SU-DHL-6 (cell line): ENCODE data around the gene GDA.

Source experiments
- H2AFZ ChIP-seq: fragments of 200-600 bp; sonication (generic); 2 replicates; pipeline ENCODE4 v1.6.1; 2014; ENCODE audit warnings: low read depth, mild to moderate bottlenecking, moderate library complexity, mixed read lengths, antibody characterized with exemption, low read length; ENCODE audit not compliant: severe bottlenecking
- H3F3A ChIP-seq: fragments of 200-600 bp; shearing (Covaris generic); 2 replicates; pipeline ENCODE4 v1.6.0; 2016; ENCODE audit warnings: antibody characterized with exemption, mild to moderate bottlenecking; ENCODE audit not compliant: insufficient read depth
- H3K27ac ChIP-seq: fragments of 200-600 bp; sonication (generic); 2 replicates; pipeline ENCODE4 v1.5.1; 2016; ENCODE audit warnings: low read depth, mild to moderate bottlenecking, low read length, moderate library complexity, mixed read lengths
- H3K27me3 ChIP-seq: fragments of 200-600 bp; sonication (generic), shearing (Covaris generic); 2 replicates; pipeline ENCODE4 v1.6.0; 2014; ENCODE audit warnings: mild to moderate bottlenecking, low read length
- H3K36me3 ChIP-seq: fragments of 200-600 bp; sonication (generic); 2 replicates; pipeline ENCODE4 v1.6.1; 2014; ENCODE audit warnings: mild to moderate bottlenecking, low read length, mixed read lengths
- H3K4me2 ChIP-seq: fragments of 300-600, 200-600 bp; shearing (Covaris generic), sonication (generic); 2 replicates; pipeline ENCODE4 v1.6.0; 2014; ENCODE audit warnings: low read length, low read depth, mild to moderate bottlenecking; ENCODE audit not compliant: poor library complexity, severe bottlenecking
- H3K4me3 ChIP-seq: fragments of 200-600 bp; sonication (generic); 2 replicates; pipeline ENCODE4 v1.5.1; 2014; ENCODE audit warnings: antibody characterized with exemption, low read length, mild to moderate bottlenecking, mixed read lengths; ENCODE audit not compliant: insufficient read depth, poor library complexity, severe bottlenecking
- H3K79me2 ChIP-seq: fragments of 200-600 bp; sonication (generic); 2 replicates; pipeline ENCODE4 v1.6.1; 2014; ENCODE audit warnings: mild to moderate bottlenecking, low read length, moderate library complexity; ENCODE audit not compliant: insufficient read depth
- H3K9ac ChIP-seq: fragments of 200-600 bp; sonication (generic); 2 replicates; pipeline ENCODE4 v1.7.0; 2014; ENCODE audit warnings: mild to moderate bottlenecking, low read length
- H3K9me2 ChIP-seq: fragments of 200-600 bp; sonication (generic); replicated peaks from 2 replicates; pipeline ENCODE4 v1.6.1; 2014; ENCODE audit warnings: low read length; ENCODE audit not compliant: insufficient read depth
- H3K9me3 ChIP-seq: fragments of 200-600 bp; sonication (generic); 2 replicates; pipeline ENCODE4 v1.6.1; 2014; ENCODE audit warnings: low read length, mixed read lengths; ENCODE audit not compliant: insufficient read depth
- H4K20me1 ChIP-seq: fragments of 200-600 bp; sonication (generic); 2 replicates; pipeline ENCODE4 v1.6.1; 2014; ENCODE audit warnings: low read depth, mild to moderate bottlenecking, antibody characterized with exemption, low read length, moderate library complexity, mixed read lengths
- EZH2phosphoT487 ChIP-seq: fragments of 200-600 bp; sonication (generic), shearing (Covaris generic); conservative IDR thresholded peaks from 2 replicates; pipeline ENCODE4 v1.6.1; 2018; ENCODE audit warnings: mild to moderate bottlenecking, antibody characterized with exemption, low read length, moderate library complexity, mixed read lengths
- TF ChIP-seq, protein P1 (sequence below): fragments of 200-600 bp; sonication (generic); IDR thresholded peaks from one replicate; pipeline ENCODE4 v1.5.1; 2017; ENCODE audit warnings: antibody characterized with exemption, mild to moderate bottlenecking, low read length, moderate library complexity; ENCODE audit not compliant: insufficient read depth, poor library complexity, severe bottlenecking

Gene GDA

GRCh38 chr9:72119853-72120252 lies 29.4 kb upstream of the GDA start:
- no peaks in the 10 kb centered on the region for H3F3A ChIP-seq
- no peak overlapping the region for H2AFZ ChIP-seq
- no peaks in the 10 kb centered on the region for H3K9me2 ChIP-seq
- no peak for TF ChIP-seq EZH2phosphoT487
- TF ChIP-seq, protein P1, sequence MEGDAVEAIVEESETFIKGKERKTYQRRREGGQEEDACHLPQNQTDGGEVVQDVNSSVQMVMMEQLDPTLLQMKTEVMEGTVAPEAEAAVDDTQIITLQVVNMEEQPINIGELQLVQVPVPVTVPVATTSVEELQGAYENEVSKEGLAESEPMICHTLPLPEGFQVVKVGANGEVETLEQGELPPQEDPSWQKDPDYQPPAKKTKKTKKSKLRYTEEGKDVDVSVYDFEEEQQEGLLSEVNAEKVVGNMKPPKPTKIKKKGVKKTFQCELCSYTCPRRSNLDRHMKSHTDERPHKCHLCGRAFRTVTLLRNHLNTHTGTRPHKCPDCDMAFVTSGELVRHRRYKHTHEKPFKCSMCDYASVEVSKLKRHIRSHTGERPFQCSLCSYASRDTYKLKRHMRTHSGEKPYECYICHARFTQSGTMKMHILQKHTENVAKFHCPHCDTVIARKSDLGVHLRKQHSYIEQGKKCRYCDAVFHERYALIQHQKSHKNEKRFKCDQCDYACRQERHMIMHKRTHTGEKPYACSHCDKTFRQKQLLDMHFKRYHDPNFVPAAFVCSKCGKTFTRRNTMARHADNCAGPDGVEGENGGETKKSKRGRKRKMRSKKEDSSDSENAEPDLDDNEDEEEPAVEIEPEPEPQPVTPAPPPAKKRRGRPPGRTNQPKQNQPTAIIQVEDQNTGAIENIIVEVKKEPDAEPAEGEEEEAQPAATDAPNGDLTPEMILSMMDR = no peak
- H3K27me3 ChIP-seq = no peaks in the 10 kb centered on the region
- no peaks in the 10 kb centered on the region for H3K36me3 ChIP-seq
- no peak overlapping the region for H3K9ac ChIP-seq
- H3K9me3 ChIP-seq = no peaks in the 10 kb centered on the region
- no peaks in the 10 kb centered on the region for H4K20me1 ChIP-seq
- no peak overlapping the region for H3K4me3 ChIP-seq
- no peak overlapping the region for H3K27ac ChIP-seq
- no peak overlapping the region for H3K4me2 ChIP-seq
- H3K79me2 ChIP-seq = no peaks in the 10 kb centered on the region

- no peak overlapping the region for H3K4me2 ChIP-seq
- H3K9ac ChIP-seq = no peak overlapping the region
- no peak overlapping the region for H2AFZ ChIP-seq
- H3K79me2 ChIP-seq = no peaks in the 10 kb centered on the region
- no peaks in the 10 kb centered on the region for H3F3A ChIP-seq
- no peaks in the 10 kb centered on the region for H3K9me3 ChIP-seq
- no peaks in the 10 kb centered on the region for H3K9me2 ChIP-seq
- H3K27ac ChIP-seq = no peak overlapping the region
- H3K4me3 ChIP-seq = no peak overlapping the region
- H3K27me3 ChIP-seq = no peaks in the 10 kb centered on the region
- H3K36me3 ChIP-seq = no peaks in the 10 kb centered on the region
- H4K20me1 ChIP-seq = no peaks in the 10 kb centered on the region
- no peak for TF ChIP-seq EZH2phosphoT487
- TF ChIP-seq, protein P1 = no peak
Measured at GRCh38 chr9:72124947-72125346, 24.3 kb upstream of the GDA start.

DNA sequence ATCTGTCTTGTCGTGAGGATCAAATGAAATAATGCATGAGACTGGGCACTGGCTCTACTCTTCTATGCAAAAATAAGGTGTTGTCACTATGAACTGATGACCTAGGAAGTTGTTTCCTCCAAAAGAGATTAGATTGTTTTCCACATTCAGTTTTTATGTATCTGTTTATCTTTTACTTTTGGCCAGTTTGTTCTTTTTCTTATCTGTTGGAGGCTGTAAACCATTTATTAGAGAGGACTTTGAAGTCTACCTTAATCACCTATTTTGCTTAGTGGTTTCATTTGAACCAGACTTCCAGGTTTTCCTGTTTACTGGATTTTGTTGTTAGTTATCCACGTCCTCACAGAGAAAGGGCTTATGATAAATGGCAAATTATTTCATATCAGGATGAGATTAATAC lies 21.5 kb upstream of the GDA start:
- Histone ChIP-seq H3K4me3 (no peak overlapping the region), H3K4me2 (no peak overlapping the region), H3K9me3 (no peaks in the 10 kb centered on the region), H3K9ac (no peak overlapping the region), H3K9me2 (no peaks in the 10 kb centered on the region), H3K79me2 (no peaks in the 10 kb centered on the region), H3K27me3 (no peaks in the 10 kb centered on the region), H3K36me3 (no peaks in the 10 kb centered on the region), H2AFZ (no peak overlapping the region), H3K27ac (no peak overlapping the region), H4K20me1 (no peaks in the 10 kb centered on the region), H3F3A (no peaks in the 10 kb centered on the region)
- no peak for TF ChIP-seq EZH2phosphoT487
- TF ChIP-seq, protein P1 = no peak

GRCh38 chr9:72128526-72128925 lies 20.7 kb upstream of the GDA start:
- H3K36me3 ChIP-seq = no peaks in the 10 kb centered on the region
- H3K27me3 ChIP-seq = no peaks in the 10 kb centered on the region
- H2AFZ ChIP-seq = no peak overlapping the region
- no peaks in the 10 kb centered on the region for H3K79me2 ChIP-seq
- no peak overlapping the region for H3K9ac ChIP-seq
- no peak overlapping the region for H3K4me3 ChIP-seq
- H4K20me1 ChIP-seq = no peaks in the 10 kb centered on the region
- H3K27ac ChIP-seq = no peak overlapping the region
- H3K4me2 ChIP-seq = no peak overlapping the region
- H3K9me3 ChIP-seq = no peaks in the 10 kb centered on the region
- TF ChIP-seq, protein P1 = no peak
- TF ChIP-seq EZH2phosphoT487 = no peak
- no peaks in the 10 kb centered on the region for H3F3A ChIP-seq
- no peaks in the 10 kb centered on the region for H3K9me2 ChIP-seq
